NCI-H226 (cell line): ENCODE data around the gene DCP2.

ENCODE experiments used
- DNase-seq: peaks from one replicate; pipeline ENCODE4 v3.0.0-alpha.2; 2015

DCP2 gene

GRCh38 chr5:112967520-112968083 is 9.0 kb upstream of the DCP2 start:
- DNase-seq: no peak

- DNase-seq: peak; percentile 65
These were observed 8.0 kb upstream of the DCP2 start for GRCh38 chr5:112968411-112969106.

GRCh38 chr5:112971276-112971675 is 5.3 kb upstream of the DCP2 start:
- DNase-seq: no peak

GRCh38 chr5:112973036-112973435 is 3.6 kb upstream of the DCP2 start:
- no peak for DNase-seq

- no peak for DNase-seq
These were observed 2.7 kb upstream of the DCP2 start for GRCh38 chr5:112973904-112974303.

GRCh38 chr5:112974901-112975300 is 1.7 kb upstream of the DCP2 start:
- peak; percentile 62 for DNase-seq

GRCh38 chr5:112975721-112976431 is 722 bp upstream of the DCP2 start:
- no peak for DNase-seq

GRCh38 chr5:112977440-112977861 is 853 bp downstream of the DCP2 start:
- DNase-seq: no peak

GRCh38 chr5:112978836-112979235 is 2.2 kb downstream of the DCP2 start:
- no peak for DNase-seq

- DNase-seq: no peak
These were observed 3.1 kb downstream of the DCP2 start for GRCh38 chr5:112979723-112980122.

- no peak for DNase-seq
These were observed 6.8 kb downstream of the DCP2 start for GRCh38 chr5:112983363-112983762.

- no peak for DNase-seq
These were observed 9.6 kb downstream of the DCP2 start for GRCh38 chr5:112986224-112986623.

GRCh38 chr5:112995764-112996618 is 19.4 kb downstream of the DCP2 start:
- peak; percentile 37 for DNase-seq

GRCh38 chr5:112996830-112997374 is 20.3 kb downstream of the DCP2 start:
- DNase-seq: no peak

GRCh38 chr5:112998296-112998695 is 21.7 kb downstream of the DCP2 start:
- no peak for DNase-seq

GRCh38 chr5:113000466-113000865 is 23.9 kb downstream of the DCP2 start:
- no peak for DNase-seq

- DNase-seq: no peak
These were observed 25.8 kb downstream of the DCP2 start for GRCh38 chr5:113002423-113002822.

GRCh38 chr5:113003763-113004162 is 27.2 kb downstream of the DCP2 start:
- DNase-seq: no peak

GRCh38 chr5:113005454-113005853 is 28.9 kb downstream of the DCP2 start:
- peak; percentile 66 for DNase-seq

- DNase-seq: peak; percentile 86
These were observed 41.5 kb downstream of the DCP2 start for GRCh38 chr5:113017881-113018635.

- DNase-seq: peak; percentile 88
These were observed 44.1 kb downstream of the DCP2 start for GRCh38 chr5:113020461-113021273.
